HepG2 (cell line): ENCODE results near the gene CSNK2B. TPM values are rescaled to one million over a fixed set of nuclear protein-coding genes. Genes with fewer than 3 reads are reported as not detected.
A peak's percentile ranks its signal among the peaks of the same experiment; 100 is the strongest.

Experiments
- ATAC-seq: fragments of 200-7000 bp; cut with Tn5 transposase; 3 replicates; pipeline ENCODE4 v1.9.1; 2020; ENCODE audit warnings: mild to moderate bottlenecking, moderate library complexity
- BruUV-seq: library from RNA; stranded (reverse); fragments of 400-500 nt; replicated peaks from 2 replicates; lab custom pipeline; 2021; lab: Mats Ljungman, UMichigan
- CTCF ChIA-PET: fragments of 300-600 bp; formaldehyde crosslinking; extraction: SDS; loops from one replicate; lab custom pipeline; 2021; ENCODE audit warnings: low total read pairs, inconsistent platforms, low intra/inter-chr PET ratio; lab: Yijun Ruan, JAX
- POLR2A ChIA-PET: fragments of 350-600 bp; sonication (Branson Sonifier 250); formaldehyde crosslinking; loops from one replicate; lab custom pipeline; 2020; ENCODE audit warnings: antibody characterized with exemption, inconsistent platforms; lab: Yijun Ruan, JAX
- DNase-seq: peaks from one replicate; pipeline ENCODE4 v3.0.0-alpha.2; 2015; ENCODE audit warnings: low spot score
- FAIRE-seq: peaks from 3 replicates; lab custom pipeline; 2011; peaks lifted over from hg19 to GRCh38; lab: Jason Lieb, UNC
- H2AFZ ChIP-seq: one replicate; pipeline ENCODE4 v1.6.1; 2011; ENCODE audit warnings: low read length, inconsistent platforms
- H3K27ac ChIP-seq: fragments of 300-600 bp; 3 replicates; pipeline ENCODE4 v1.8.0; 2011; ENCODE audit warnings: mixed run types, mild to moderate bottlenecking, mixed read lengths, low read length, inconsistent platforms; ENCODE audit not compliant: insufficient read depth; ENCODE audit errors: extremely low read length
- H3K27me3 ChIP-seq, 2 experiments: fragments of 200-600 bp in 1 of 2; 2 replicates in 1 of 2; 3 replicates in 1 of 2; pipeline versions ENCODE4 v1.6.0 to v1.8.0; 2011; ENCODE audit warnings: low read length in 2 of 2, mild to moderate bottlenecking in 2 of 2, moderate library complexity in 2 of 2, inconsistent platforms in 1 of 2; ENCODE audit not compliant: insufficient read depth in 2 of 2, control insufficient read depth in 1 of 2
- H3K36me3 ChIP-seq, 2 experiments: fragments of 200-600 bp in 1 of 2; replicated peaks in 1 of 2; 2 replicates in 1 of 2; 3 replicates in 1 of 2; pipeline versions ENCODE4 v1.5.1 to v1.8.0; 2011; ENCODE audit warnings: low read length in 2 of 2, inconsistent platforms in 1 of 2; ENCODE audit not compliant: insufficient read depth in 2 of 2, control insufficient read depth in 1 of 2
- H3K4me1 ChIP-seq: 2 replicates; pipeline ENCODE4 v1.5.1; 2012; ENCODE audit warnings: low read length, inconsistent platforms; ENCODE audit not compliant: insufficient read depth
- H3K4me2 ChIP-seq: 2 replicates; pipeline ENCODE4 v1.6.0; 2011; ENCODE audit warnings: low read depth, low read length, inconsistent platforms
- H3K4me3 ChIP-seq, 3 experiments: fragments of 200-600 bp in 1 of 3; sonication (generic), shearing (Covaris generic) in 1 of 3; replicated peaks in 1 of 3; 2 replicates each; pipeline ENCODE4 v1.5.1; 2011 to 2016; ENCODE audit warnings: low read length in 3 of 3, inconsistent platforms in 2 of 3, low read depth in 2 of 3, mild to moderate bottlenecking in 2 of 3, control low read depth in 1 of 3, mixed read lengths in 1 of 3; ENCODE audit not compliant: insufficient read depth in 1 of 3
- H3K79me2 ChIP-seq: one replicate; pipeline ENCODE4 v1.6.1; 2011; ENCODE audit warnings: low read length, inconsistent platforms; ENCODE audit not compliant: insufficient read depth
- H3K9ac ChIP-seq: 2 replicates; pipeline ENCODE4 v1.6.0; 2011; ENCODE audit warnings: mild to moderate bottlenecking, low read depth, low read length, inconsistent platforms; ENCODE audit not compliant: insufficient read depth
- H3K9me3 ChIP-seq: 2 replicates; pipeline ENCODE4 v1.5.1; 2012; ENCODE audit warnings: mild to moderate bottlenecking, low read length
- H4K20me1 ChIP-seq: 2 replicates; pipeline ENCODE4 v1.6.0; 2011; ENCODE audit warnings: inconsistent platforms, mild to moderate bottlenecking, low read length, moderate library complexity; ENCODE audit not compliant: insufficient read depth
- ATF3 ChIP-seq: sonication (generic); formaldehyde crosslinking; IDR thresholded peaks from 2 replicates; pipeline ENCODE4 v1.4.0; 2020; ENCODE audit warnings: missing genetic modification reagents
- MAF1 ChIP-seq: sonication (generic); formaldehyde crosslinking; IDR thresholded peaks from 2 replicates; pipeline ENCODE4 v1.5.0; 2020; ENCODE audit warnings: missing genetic modification reagents, borderline replicate concordance
- MTERF4 ChIP-seq: sonication (generic); formaldehyde crosslinking; IDR thresholded peaks from 2 replicates; pipeline ENCODE4 v1.8.0; 2023; ENCODE audit warnings: mild to moderate bottlenecking, missing genetic modification reagents
- NFAT5 ChIP-seq: sonication (generic); formaldehyde crosslinking; IDR thresholded peaks from 2 replicates; pipeline ENCODE4 v1.4.0; 2020; ENCODE audit warnings: missing genetic modification reagents
- PHF8 ChIP-seq: sonication (generic); formaldehyde crosslinking; IDR thresholded peaks from 2 replicates; pipeline ENCODE4 v1.5.0; 2020; ENCODE audit warnings: missing genetic modification reagents
- RBFOX2 ChIP-seq: fragments of 200-400 bp; formaldehyde crosslinking; IDR thresholded peaks from 2 replicates; pipeline ENCODE4 v1.6.1; 2017; ENCODE audit warnings: low read depth, mild to moderate bottlenecking, low read length
- SMAD3 ChIP-seq: sonication (generic); formaldehyde crosslinking; IDR thresholded peaks from 2 replicates; pipeline ENCODE4 v1.4.0; 2020; ENCODE audit warnings: missing genetic modification reagents
- ZBTB42 ChIP-seq: sonication (generic); formaldehyde crosslinking; IDR thresholded peaks from 2 replicates; pipeline ENCODE4 v1.5.0; 2020; ENCODE audit warnings: mild to moderate bottlenecking, missing genetic modification reagents
- ZBTB49 ChIP-seq: sonication (generic); formaldehyde crosslinking; IDR thresholded peaks from 2 replicates; pipeline ENCODE4 v1.4.0; 2020; ENCODE audit warnings: missing genetic modification reagents, borderline replicate concordance
- ZNF333 ChIP-seq: sonication (generic); formaldehyde crosslinking; IDR thresholded peaks from 2 replicates; pipeline ENCODE4 v1.4.0; 2020; ENCODE audit warnings: mild to moderate bottlenecking, missing genetic modification reagents, borderline replicate concordance
- ZNF75D ChIP-seq: sonication (generic); formaldehyde crosslinking; IDR thresholded peaks from 2 replicates; pipeline ENCODE4 v1.8.1; 2023; ENCODE audit warnings: missing genetic modification reagents, mild to moderate bottlenecking, borderline replicate concordance
- WGBS: methylation state at CpG from one replicate; pipeline ENCODE4 v1.1.6; 2017; ENCODE audit warnings: low lambda C conversion rate; 5-methylcytosine and 5-hydroxymethylcytosine counted together
- in situ Hi-C: cut with HindIII; loops from 2 replicates; pipeline ENCODE4 v1.10.0; 2017; ENCODE audit warnings: low pct_unique_long_range_greater_than_20kb; ENCODE audit not compliant: extremely low pct_ligation_motif_present
- intact Hi-C: fragments of 100-400 bp; cut with micrococcal nuclease; formaldehyde crosslinking; loops from one replicate; pipeline ENCODE4 v1.10.0; 2022; ENCODE audit not compliant: unreplicated experiment
- polyA plus RNA-seq, 8 experiments: library from polyadenylated mRNA; depleted of rRNA in 3 of 8; stranded (reverse) in 7 of 8; unstranded in 1 of 8; fragments of >200 nt; fragmentation: Illumina TruSeq in 4 of 8; extraction: Trizol in 4 of 8; gene quantifications; 2 replicates each; pipeline versions ENCODE4 v1.2.1 to v1.2.3, GENCODE V29; 2011 to 2016; ENCODE audit warnings: low read depth in 4 of 8, missing spikeins in 1 of 8, mixed read lengths in 1 of 8; ENCODE audit not compliant: insufficient read depth in 1 of 8
- total RNA-seq, 5 experiments: library from RNA; depleted of rRNA; stranded (reverse); fragments of >200 nt; fragmentation: Illumina TruSeq; extraction: Trizol; gene quantifications; 2 replicates each; pipeline ENCODE4 v1.2.3, GENCODE V29; 2016; ENCODE audit warnings: low read depth in 1 of 5

CSNK2B gene
- total and polyA plus RNA-seq, 2 of the 13 experiments (the other 11 are each of a cell fraction or from before 2014, with no cell fraction given) = 111 to 296 TPM

GRCh38 chr6:31702819-31703716, 37.2 kb downstream of the CSNK2B start, which contains the start of gene ABHD16A (continued):
- TF ChIP-seq MTERF4 (CRISPR knock-in tag) (0 out of 2 replicates have a peak, but pooled peaks have one; percentile 28), ZBTB49 (CRISPR knock-in tag) (peak; percentile 14; the same call in 1 of the 2 replicates), MAF1 (CRISPR knock-in tag) (0 out of 2 replicates have a peak, but pooled peaks have one; percentile 18)

- ATAC-seq = no peak
- no peak for FAIRE-seq
- intact Hi-C loops = no loop called here
- TF ChIP-seq PHF8 (no peak), SMAD3 (CRISPR knock-in tag) (no peak), ZNF75D (CRISPR knock-in tag) (no peak), RBFOX2 (no peak), ZNF333 (no peak), ATF3 (no peak), NFAT5 (CRISPR knock-in tag) (no peak), ZBTB42 (CRISPR knock-in tag) (no peak)
These were observed 40.1 kb downstream of the CSNK2B start for GRCh38 chr6:31705931-31706330.

More at GRCh38 chr6:31705931-31706330, 40.1 kb downstream of the CSNK2B start:
- CTCF ChIA-PET = no interaction called here
- H3K36me3 ChIP-seq = no peaks in the 10 kb centered on the region; a peak in 1 of 5 replicates
- no peak for DNase-seq
- H3K9me3 ChIP-seq = no peaks in the 10 kb centered on the region
- H4K20me1 ChIP-seq = no peaks in the 10 kb centered on the region
- H3K27ac ChIP-seq = no peak overlapping the region
- H3K4me3 ChIP-seq = no peak overlapping the region
- peaks cover 3 to 18% of the 10 kb centered on the region in 2 experiments; a peak in 3 of 5 replicates for H3K27me3 ChIP-seq
- H2AFZ ChIP-seq = no peak overlapping the region
- no peak overlapping the region for H3K4me2 ChIP-seq
- peaks cover 31% of the 10 kb centered on the region for H3K4me1 ChIP-seq
- BruUV-seq = no TSS peak
- POLR2A ChIA-PET = interaction anchor here (0.7 to 1.1 kb wide), 2 partner anchors 31 to 957 kb away, joined by 3 to 5 read pairs; partner anchors contain the start of gene CLIC1
- WGBS = 51% methylated on average over 6 of the region's 6 CpGs
- in situ Hi-C loops = no loop called here
- H3K9ac ChIP-seq = no peak overlapping the region
- H3K79me2 ChIP-seq = peaks cover 21% of the 10 kb centered on the region
